Activated effector memory CD4-positive, alpha-beta T cell treated with Interleukin-2 at 50 U/mL for 16 hours (primary cell): ENCODE results near the gene CFAP61.
"Not testable (repeated sequence)": the region's sequence is repeated elsewhere in the genome, so short reads cannot be mapped to it uniquely, and the experiment has no call there.

Experiments
- DNase-seq: peaks from one replicate; pipeline ENCODE4 v3.0.0-alpha.2; 2020

Gene CFAP61

DNA sequence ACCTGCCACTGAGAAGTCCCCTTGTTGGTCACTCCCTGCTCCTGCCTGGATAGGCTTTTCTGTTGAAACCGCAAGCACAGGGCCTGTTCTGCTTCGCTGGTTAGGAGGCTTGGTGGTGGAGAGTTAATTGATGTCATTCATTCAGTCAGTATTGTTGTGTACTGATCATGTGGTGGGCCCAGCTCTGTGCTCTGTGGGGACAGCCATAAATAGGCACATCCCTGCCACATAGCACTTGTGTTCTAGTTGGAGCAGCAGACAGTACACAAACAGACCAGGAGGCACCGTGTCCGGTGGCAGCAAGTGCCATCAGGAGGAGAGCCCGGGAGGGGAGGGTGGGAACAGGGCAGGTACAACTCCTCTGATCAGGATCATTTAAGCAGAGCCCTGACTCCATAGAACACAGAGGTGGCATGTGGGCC lies 160.4 kb downstream of the CFAP61 start:
- no peak for DNase-seq

DNA sequence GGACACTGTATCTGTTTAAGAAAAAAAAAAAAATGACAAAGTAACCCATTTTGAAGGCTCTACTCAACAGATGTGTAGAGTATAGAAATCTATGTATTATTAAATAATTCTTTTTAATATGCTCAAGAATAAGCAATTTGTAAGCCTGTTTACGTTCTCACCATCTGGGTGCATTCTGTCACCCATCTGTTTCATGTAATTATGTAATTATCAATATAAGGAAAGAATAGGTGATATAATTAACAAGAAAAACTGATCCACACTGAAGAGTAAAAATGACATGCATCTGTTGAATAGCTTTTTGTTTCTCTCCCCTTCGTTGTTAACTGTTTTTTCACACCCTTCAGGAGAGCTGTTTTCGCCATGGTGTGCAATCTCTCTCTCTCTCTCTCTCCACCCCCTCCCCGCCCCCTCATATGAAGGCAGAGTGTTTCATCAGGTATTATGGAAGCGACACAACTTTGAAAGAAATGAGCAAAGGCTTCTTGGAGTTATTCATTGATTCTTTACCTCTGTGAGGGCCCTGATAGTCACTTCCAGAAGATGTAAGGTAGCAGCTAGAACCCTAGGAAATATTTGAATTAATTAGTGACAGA lies 161.3 kb downstream of the CFAP61 start:
- DNase-seq, result no peak

DNA sequence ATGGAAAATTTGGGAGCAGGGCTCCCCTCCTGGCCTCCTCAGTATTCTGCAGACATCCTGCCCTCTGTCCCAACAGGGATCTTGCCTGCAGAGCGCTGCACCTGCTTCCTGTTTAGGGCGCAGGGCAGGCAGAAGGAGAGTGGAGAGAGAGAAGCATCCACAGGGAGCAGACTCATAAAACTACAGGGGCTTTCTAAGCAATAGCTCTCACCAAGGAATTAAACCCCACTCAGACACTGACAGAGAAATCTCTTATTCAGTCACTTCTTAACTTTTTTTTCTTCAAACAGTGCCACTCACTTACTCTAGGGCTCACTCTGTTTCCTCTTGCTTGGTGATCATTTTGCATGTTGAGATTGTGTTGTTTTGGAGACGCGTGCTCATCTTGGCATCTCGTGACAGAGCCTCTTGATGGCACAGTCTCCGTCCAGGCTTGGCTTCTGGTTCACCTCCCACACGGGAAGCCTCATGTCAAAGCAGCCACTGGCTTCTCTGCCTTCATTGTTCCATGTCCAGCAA lies 162.5 kb downstream of the CFAP61 start:
- DNase-seq, result no peak

DNA sequence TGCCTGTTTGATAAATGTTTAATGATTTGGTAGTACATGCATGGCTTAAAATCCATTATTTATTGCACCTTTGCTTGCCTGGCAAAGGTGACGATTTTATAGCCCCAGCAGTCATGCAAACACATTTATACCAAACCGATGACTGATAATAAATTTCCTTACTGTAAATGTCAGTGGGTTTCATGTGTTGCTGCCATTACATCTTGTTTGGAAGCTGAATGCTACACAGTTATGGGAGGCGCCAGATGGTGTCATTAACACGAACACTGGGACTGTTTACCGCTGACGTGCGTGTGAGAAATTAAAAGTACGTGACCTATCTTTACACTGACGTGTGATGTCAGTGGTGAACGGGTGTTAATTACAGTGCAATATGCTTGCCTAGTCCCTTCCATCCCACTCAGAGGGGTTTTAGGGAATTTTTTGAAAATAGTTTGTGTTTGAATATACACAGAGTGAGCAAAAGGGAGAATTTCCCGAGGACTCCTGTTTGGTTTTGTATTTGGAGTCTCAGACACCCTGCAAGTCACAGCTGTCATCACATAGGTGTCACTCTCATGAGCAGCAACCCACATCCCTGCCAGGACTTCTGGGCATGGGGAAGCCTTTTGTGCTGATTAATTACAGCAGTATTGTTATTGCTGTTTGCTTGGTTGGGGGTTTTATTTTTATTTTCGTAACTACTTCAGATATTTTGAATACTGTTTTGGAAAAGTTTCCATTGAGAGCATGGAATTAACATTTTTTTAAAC lies 163.8 kb downstream of the CFAP61 start:
- no peak for DNase-seq

DNA sequence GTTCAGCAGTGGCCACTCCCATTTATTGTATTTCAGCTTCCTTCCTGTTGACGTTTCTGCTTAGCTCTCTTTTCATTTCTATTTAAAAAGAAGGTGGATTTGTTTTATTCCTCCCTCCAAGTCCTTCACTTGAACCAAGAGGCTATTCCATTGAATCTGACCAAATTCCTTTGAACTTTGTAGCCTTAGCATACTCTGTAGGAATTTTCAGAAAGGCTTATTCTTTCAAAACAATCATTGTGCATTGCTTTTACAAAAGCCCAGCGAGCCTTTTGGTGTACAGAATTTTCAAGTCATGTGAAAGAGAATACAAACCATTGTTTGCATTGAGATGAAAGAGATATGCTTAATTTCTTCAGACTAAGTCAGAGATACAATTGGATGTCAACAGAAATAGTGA lies 164.6 kb downstream of the CFAP61 start:
- DNase-seq, result no peak

DNA sequence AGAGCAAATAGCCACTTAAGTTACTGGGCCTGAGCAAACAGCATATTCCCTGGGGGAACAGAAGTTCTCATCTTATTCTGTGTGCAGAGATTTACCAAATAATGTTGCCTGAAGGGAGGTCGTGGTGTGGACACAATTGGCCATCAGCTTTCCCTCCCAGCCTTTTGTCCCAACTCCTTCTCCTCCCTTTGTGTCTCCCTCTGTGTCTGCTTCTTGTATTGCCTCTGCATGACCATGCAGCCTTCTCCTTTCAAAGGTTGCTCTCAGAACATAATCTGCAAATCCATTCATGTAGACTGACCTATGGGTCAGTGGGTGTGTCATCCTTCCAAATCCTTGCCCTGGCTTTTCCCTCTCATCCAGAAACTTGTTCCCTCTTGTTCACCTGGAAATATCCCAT lies 165.3 kb downstream of the CFAP61 start:
- DNase-seq, result no peak

DNA sequence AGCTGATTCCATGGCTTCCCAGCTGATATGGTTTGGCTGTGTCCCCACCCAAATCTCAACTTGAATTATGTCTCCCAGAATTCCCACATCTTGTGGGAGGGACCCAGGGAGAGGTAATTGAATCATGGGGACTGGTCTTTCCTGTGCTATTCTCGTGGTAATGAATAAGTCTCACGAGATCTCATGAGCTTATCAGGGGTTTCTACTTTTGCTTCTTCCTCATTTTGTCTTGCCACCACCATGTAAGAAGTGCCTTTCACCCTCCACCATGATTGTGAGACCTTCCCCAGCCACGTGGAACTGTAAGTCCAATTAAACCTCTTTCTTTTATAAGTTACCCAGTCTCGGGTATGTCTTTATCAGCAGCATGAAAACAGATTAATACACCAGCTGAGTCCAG lies 165.8 kb downstream of the CFAP61 start:
- DNase-seq, result not testable (repeated sequence)

DNA sequence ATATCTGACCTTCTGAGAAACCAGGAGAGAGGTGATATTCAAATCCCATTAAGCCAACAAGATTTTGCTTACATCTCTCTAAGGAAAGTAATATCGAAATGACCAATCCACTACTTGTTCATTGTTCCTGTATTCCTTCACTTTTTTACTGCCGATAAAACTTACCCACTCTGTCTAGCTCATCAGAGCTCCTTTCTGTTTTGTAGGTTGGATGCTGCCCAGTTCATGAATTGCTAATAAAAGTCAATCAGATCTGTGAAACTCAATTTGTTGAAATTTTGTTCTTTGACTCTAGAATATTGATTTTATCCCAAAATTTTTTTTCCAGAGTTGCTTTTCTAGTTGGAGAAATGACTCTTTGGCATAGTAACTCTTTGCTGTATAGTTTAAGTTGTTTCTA lies 166.7 kb downstream of the CFAP61 start:
- no peak for DNase-seq

DNA sequence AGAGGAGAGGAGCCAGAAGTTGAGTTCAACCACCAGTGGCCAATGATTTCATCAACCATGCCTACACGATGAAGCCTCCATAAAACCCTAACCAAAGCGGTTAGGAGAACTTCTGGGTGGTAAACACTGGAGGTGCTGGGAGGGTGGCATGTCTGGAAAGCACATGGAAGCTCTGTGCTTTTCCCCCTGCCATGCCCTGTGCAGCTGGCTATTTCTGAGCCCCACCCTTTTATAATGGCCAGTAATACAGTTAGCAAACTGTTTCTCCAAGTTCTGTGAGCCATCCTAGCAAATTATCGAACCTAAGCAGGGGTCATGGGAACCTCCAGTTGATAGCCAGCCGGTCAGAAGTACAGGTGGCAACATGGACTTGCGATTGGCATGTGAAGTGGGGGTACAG lies 167.8 kb downstream of the CFAP61 start:
- no peak for DNase-seq

DNA sequence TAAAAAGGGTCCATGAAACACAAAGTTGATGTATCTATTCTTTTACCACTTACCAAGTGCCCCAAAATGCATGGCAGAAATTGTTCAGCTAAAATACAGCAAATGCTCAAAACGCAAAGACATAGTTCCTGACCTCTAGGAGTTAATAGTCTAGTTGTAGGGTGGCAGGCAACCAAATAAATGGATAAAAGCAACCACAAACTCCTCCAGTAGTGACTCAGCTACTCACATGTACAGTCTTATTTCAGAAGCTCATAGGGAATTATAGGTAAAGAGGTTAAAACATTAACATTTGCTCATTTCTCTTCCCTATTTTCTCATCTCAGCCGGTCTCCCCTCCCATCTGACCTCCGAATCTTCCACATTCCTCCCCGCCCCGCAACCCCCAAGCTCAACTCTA lies 171.6 kb downstream of the CFAP61 start:
- DNase-seq, result no peak

DNA sequence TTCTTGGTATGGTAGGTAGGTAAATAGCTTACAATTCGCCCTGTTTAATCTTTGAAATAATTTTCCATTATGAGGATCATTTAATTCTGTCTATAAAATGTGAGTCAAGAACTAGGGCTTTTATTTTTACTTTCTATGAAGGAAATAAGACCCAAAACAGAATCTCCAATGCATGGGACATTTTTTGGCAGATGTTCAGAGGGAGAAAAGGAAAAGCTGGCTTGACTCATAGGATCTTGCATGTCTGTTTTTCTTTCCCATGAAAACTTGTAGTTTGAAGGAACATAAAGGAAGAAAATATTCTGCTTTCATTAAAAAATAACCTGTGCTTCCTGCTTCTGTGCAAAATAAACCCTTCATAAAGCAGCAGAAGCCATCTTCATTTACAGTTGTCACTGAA lies 172.5 kb downstream of the CFAP61 start:
- DNase-seq, result no peak

DNA sequence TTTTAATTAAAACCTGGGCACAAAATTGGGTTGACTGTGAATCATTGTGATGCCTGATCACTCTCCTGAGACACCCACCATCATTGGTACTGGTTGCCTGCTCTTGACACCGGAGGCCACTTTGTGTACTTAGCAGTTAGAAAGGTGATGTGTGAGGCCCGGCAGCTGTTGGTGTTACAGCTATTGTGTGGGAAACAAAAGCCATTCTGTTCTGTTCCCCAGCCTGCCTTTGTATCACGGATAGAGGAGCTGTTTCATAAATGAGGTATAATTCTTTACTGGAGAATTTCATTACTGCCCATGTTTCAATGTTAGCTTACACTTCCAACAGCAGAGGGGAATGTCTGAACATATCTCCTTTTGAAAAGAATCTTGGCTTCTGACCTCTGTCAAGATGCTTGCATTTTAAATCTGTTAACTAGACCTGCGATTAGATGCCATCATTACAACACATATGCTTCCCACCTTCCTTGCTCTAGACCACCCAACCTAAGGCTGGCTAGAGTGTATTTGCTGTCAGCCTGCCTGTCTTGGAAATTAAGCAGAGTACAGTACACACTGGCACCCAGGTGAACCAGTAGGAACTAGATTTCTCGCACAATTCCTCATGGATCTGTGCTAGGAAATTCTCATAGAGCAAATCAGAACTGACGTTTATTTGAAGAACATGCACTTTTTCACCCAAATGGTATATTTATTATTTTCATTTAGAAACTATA lies 173.2 kb downstream of the CFAP61 start:
- DNase-seq, result no peak

DNA sequence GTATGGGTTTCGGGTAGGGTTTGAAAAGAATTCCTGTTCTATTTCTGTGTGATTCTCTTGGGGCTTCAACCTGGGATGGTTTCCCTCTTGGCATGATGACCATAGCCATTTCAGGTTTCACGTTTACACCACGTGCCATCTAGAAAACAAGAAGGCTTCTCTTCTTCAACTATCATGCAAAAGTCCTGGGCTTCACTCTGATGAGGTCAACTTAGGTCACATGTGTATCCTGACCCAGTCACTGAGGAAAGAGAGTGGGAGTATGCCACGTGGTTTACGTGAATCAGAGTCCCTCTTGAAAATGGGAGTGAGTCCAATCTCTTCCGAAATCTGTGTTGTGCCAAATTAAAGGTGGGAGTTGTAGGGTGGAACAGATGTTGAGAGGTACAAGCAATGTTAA lies 174.2 kb downstream of the CFAP61 start:
- no peak for DNase-seq

DNA sequence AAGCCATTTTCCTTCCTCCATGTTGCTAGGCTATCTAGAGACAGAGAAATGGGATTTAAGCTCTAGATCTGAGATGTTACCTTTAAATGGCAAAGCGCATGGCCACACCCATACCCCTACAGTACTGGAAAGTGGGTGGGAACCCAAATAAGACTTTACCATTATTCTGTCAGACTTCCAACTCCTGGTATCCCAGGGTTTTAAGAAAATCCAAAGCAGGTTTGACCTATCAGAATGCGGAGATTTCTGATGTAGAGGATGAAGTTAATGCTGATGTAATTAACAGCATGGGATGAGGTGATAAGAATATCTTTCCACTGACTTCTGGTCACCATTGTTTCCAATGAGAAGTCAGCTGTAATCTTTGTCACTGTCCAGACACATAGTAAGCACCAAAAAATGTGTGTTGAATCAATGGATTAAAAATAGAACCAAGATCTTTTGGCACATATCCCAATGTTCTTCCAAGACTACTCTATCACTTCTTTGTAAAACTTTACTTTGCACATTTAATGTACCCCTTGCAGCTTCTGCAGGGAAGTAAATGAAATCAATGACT lies 174.8 kb downstream of the CFAP61 start:
- DNase-seq, result no peak

DNA sequence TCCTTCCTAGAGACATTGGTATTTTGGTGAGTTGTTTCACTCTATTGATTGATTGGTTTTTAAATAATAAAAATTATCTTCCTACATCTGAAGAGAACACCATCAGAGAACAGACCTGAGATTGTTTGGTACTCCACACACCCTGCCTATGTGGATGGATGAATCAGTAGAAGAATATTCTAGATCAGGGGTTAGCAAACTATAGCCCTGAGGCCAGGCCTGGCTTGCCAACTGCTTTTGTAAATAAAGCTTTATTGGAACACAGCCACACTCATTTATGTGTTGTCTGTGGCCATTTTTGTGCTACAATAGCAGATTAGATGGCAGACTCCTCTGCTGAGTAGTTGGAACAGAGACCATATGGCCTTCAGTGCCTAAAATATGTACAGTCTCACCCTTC lies 176.0 kb downstream of the CFAP61 start:
- no peak for DNase-seq

DNA sequence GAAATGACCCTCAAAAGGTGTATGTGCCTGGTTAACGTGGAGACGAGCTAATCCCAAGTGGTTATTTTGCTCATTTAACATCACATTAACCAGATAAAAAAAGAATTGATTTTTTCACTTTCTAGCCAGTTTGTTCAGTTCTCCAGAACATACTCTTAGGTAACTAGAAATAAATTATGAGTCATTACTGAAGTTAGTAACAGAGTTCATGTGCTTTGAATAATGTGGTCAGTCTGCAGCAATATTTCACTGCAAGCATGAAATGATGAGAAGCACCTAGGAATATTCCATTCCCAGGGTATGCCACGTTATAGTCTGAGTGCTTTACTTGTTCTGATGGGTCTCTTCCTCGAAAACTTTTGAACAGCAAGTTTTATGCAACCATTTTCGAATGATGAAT lies 177.3 kb downstream of the CFAP61 start:
- no peak for DNase-seq

DNA sequence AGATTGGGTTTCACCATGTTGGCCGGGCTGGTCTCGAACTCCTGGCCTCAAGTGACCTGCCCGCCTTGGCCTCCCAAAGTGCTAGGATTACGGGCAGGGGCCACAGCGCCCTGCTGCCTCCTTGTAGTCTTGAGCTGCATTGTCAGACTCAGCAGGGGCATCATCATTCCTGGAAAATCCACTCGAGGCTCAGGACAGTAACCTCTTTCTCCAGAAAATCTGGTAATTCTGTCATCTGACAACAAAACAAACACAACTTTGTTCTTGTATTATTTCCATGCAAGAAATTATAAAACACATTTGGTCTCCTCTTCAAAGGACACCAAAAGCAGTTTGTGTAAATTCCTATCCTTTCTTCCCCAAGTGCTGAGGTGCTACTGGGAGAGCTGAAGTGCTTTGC lies 178.4 kb downstream of the CFAP61 start:
- no peak for DNase-seq

DNA sequence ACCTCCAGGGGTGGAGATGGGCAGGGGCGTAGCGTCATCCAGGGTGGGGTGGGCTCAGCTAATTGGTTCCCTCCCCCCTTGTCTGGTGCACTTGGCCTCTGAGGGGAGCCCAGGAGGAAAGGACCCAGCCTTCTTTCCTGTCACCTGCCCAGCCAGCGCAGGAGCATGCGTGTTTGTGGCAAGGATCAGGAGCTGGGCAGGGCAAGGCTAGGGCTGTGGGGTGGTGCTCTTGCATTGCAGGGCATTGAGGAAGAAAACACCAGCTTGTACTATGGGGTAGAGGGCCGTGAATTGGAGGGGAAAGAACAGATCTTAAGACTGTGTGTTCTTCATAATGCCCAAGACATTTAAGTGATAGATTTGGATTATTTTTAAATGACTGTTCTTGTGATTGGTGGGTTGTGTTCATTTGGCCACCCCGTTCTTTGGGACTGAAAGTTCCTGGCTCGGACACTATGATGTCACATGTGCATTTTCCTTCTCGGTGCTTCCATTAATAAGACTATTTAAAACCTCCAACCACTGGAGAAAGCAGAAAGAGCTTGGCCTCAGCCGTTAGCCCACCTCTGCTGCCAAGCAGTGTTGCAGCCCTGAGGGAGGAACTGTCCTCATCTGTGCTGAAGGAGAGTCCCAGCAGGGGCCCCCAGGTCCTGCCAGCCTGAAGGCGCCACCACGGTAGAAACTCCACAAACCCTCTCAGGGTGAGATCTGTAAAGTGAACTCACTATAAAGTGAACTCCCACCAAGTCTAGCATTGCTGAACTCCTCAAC lies 179.4 kb downstream of the CFAP61 start:
- no peak for DNase-seq

DNA sequence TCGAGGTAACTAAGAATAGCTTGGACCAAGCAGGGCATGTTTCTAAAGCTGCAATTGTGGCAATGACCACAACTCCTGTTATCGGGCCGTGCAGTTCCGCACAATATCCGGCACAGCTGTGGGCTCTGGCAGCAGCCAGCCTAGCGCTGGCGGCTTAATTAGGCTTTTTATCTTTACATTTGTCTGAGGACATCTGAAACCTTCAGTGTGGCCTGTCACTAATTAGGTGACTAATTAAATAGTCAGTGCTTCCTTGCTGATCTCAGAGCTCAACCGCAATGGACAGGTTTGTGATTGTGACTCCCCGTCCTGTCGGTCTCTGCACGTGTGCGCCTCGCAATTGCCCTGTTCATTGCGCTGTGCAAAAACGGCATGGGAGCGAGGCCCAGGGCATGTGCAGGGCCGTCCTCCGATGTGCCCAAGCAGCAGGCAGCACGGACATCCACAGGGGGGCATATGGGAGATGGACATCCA lies 180.7 kb downstream of the CFAP61 start:
- DNase-seq, result no peak

DNA sequence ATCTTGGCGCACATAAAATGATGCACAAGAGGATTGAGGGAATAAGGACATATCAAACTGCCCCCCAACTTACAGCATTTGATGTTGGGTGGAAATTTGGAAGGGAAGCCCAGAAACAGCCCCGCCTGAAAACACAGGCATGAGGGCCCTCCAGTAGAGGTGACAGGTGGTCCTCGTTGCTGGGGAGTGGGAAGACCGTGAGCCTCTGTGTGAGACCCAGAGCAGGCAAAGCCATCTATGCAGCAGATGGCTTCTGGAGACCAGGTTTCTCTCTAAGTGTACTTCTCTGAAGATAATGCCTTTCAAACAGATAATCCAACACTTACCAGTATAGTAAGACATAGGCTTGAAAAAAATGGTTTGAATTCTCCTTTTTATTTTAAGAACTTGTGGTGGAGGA lies 183.3 kb downstream of the CFAP61 start:
- DNase-seq, result no peak

DNA sequence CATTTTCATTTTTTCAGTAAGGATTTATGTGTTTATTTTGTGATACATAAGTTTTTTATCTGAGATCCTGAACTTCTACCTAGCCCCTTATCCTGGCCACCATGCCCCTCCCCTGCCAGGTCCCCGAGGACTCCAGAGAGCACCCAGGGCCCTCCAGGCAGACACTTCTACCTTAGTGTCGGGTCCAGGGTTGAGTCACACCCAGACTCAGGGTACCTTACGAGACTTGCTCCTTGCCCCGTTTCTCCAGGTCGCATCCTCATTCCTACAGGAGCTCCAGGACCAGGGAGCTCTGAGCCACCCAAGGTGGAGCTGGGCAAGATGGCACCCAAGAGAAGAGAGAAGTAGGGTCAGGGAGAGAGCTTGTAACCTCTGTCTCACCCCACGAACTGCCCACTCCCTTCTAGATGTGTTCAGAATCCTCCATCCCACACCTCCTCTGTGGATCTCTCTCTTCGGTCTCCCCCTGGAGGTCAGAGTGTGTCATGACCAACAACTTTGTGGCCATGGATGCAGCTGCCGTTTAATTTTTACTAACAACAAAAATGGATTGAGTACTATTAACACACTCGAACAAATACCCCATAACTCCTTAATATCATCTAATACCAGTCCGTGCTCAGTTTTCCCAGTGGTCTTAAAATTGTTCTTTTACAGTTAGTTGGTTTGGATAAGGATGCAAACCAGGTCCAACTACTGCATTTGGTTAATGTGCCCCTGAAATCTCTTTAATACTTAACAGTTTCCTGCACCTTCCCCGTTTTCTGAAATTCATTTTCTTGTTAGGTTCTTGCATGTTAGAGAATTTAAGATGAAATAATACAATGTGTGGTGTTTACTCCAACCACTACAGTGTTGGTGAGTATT lies 185.0 kb downstream of the CFAP61 start:
- no peak for DNase-seq

DNA sequence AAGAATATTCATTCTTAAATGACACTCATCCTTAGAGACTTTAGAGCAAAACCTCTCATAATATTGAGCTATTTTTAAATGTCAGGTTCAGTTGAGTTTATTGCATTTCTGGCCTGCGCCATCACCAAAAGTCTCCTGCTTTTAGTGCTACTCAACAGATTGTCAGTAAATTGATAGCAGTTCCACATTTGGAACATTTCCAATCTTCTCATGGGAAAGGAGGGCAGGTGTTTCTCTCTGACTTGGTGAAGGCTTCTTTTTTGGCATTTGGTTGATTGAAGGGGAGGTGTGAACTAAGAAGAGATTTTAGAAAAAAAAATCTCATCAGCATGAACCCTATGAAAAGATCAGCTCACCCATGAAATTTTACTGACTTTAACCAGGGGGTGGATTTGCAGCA lies 189.6 kb downstream of the CFAP61 start:
- no peak for DNase-seq
